Central memory CD4-positive, alpha-beta T cell (primary cell): ENCODE results near the gene RPLP2.
A peak's percentile ranks its signal among the peaks of the same experiment; 100 is the strongest.

ENCODE experiments used
- DNase-seq: peaks from one replicate; pipeline ENCODE4 v3.0.0; 2022
- total RNA-seq, 3 experiments: gene quantifications; one replicate each; lab custom pipeline; 2026; lab: John Stamatoyannopoulos, UW

The RPLP2 gene
- 712 to 1,582 (median 791) reads per million in 3 experiments for total RNA-seq

GRCh38 chr11:809287-810039 is at the start of gene RPLP2:
RPLP2 (plus strand) TSS chr11:809967; CDS start chr11:810235, 268 bp downstream.
- peak; percentile 96 for DNase-seq

GRCh38 chr11:760236-760635 is 49.5 kb upstream of the RPLP2 start:
- DNase-seq = no peak

- no peak for DNase-seq
Measured at GRCh38 chr11:761526-762108, 48.1 kb upstream of the RPLP2 start.

DNA sequence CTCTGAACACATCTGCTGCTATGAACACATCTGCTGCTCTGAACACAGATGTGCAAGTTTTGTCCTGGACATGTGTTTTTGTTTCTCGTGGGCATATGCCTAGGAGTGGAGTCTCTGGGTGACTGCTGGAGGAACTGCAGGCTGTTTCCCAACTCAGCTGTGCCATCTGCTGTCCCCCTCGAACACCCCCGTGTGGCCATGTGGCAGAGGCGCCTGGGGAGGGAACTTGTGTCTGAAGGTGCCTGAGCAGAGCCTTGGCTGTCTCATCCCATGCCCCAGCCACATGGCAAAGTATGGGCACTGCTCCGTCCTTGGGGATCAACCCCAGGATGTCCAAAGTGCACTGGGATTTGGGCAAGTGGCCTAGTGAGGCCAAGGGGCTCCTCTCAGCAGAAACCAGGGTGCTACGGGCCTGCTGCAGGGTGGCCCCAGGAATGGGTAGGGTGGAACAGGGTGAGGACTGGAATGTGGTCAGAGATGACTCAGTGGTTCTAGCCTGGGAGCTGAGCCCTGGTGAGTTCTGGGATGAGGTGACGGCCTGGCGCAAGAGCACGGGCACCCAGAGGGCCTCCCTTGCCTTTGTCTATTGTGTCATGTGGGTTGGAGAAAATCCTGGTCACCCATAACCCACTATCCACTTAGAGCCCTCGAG is 47.2 kb upstream of the RPLP2 start:
- no peak for DNase-seq

DNA sequence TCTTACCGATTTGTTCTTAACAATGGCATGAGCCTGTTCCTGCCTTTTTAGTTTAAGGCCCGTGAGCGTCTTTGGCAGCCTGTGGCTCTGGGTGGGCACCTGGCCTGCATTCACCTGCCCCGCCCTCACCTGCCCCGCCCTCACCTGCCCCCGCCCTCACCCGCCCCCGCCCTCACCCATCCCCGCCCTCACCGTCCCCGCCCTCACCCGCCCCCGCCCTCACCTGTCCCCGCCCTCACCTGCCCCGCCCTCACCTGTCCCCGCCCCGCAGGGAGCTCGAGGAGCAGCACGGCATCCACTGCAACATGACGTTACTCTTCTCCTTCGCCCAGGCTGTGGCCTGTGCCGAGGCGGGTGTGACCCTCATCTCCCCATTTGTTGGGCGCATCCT is 46.7 kb upstream of the RPLP2 start:
- DNase-seq = no peak

DNA sequence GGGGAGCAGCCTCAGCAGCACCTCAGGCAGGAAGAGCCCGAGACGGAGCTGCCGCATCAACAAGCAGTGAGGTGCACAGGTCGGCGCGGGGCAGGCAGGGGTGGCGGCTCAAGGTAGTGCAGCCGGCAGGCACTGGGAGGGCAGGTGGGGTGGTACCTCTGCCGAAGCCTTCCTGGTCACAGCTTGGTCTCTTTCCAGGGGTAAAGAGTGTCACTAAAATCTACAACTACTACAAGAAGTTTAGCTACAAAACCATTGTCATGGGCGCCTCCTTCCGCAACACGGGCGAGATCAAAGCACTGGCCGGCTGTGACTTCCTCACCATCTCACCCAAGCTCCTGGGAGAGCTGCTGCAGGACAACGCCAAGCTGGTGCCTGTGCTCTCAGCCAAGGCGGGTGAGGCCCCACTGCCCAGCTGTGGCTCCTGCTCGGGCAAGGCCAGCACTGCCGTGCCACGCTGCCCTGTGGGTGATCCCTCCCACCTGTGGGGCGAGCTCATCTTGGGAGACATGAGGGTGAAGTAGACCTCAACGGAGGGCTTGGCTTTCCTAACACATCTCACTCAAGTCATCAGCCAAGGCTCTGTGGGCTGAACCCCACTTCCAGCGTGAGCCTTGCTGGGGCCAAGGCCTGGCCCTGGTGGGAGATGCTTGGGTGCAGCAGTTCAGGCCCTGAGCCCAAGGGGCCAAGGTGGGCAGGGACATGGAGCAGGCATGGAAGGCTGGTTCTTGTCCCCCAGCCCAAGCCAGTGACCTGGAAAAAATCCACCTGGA is 46.0 kb upstream of the RPLP2 start:
- DNase-seq = no peak

DNA sequence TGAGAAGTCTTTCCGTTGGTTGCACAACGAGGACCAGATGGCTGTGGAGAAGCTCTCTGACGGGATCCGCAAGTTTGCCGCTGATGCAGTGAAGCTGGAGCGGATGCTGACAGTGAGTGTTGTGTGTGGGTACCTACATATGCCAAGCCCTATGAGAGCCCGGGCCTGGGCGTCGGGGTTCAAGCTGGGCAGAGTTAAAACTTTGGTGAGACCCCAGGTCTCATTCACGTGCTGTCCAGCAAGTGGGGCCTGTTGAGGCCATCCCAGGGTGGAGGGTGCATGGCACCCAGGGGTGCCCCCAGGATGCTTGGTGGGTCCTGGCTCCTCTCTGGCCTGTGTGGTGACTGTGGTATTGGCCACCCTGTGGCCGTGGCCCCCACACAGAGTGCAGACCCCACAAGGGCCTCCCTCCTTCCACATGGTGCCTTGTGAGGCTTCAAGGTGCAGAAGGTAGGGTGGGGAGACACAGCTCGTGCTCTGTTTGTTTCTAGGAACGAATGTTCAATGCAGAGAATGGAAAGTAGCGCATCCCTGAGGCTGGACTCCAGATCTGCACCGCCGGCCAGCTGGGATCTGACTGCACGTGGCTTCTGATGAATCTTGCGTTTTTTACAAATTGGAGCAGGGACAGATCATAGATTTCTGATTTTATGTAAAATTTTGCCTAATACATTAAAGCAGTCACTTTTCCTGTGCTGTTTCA is 45.3 kb upstream of the RPLP2 start:
- no peak for DNase-seq

DNA sequence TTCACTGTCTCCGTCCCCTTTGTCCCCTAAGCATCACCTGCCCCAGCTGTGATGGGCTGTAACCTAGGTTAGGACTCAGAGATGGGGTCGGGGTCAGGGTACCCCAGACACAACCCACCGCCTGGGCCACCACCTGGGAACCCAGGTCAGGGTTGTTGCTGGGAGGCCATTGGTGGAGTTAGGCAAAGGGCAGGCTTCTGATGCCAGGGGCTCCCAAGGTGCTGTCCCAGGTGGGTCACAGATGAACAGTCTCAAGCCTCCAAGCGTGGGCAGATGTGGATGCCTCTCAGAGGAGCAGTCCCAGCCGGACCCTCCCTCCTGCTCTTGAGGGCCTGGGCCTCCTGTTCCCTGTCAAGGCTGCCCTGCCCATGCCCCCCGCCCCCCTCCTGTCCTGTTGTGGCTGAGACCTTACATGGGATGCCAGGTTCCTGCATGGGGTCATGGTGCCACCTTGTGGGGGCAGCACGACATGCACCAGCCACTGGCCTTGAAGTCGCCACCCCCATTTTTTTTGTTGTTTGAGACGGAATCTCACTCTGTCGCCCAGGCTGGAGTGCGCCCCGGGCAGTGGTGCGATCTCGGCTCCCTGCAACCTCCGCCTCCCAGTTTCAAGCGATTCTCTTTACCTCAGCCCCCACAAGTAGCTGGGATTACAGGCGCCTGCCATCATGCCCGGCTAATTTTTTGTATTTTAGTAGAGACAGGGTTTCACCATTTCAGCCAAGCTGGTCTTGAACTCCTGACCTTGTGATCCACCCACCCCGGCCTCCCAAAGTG is 44.6 kb upstream of the RPLP2 start:
- peak; percentile 55 for DNase-seq

GRCh38 chr11:765802-766091 is 44.0 kb upstream of the RPLP2 start:
- DNase-seq = no peak

DNA sequence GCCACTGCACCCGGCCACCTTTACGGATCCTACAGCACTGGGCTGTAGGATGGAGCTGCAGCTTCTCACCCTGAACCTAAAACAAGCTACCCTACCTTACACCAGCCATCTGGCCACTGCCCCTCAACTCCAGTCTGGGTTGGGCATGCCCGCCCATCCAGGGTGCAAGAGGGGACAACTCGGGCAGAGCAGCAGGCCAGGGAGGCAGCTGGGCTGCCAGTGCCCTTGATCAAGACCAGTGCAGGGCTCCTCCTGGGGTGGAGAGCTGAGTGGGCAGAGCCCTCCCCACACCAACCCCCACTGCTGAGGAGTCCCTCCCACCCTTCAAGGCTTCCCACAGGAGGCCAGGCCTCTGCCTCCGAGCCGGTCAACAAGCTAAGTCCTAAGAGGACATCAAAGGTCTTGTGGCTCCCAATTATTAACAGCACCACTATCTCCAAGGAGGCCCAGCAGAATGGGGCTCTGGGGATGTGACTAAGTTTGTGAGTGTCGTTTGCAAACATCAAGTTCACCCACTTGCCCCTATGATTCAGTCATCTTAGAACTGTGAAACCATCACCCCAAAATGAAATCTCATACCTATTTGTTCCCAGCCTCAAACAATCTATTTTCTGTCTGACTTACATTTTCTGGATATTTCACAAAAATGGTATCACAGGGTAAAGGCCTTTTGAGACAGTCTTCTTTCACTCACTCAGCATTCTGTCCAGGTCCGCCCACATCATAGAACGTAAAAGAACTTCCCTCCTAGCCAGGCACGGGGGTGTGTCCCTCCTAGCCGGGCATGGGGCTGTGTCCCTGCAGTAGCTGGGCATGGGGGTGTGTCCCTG is 43.4 kb upstream of the RPLP2 start:
- DNase-seq = no peak

- DNase-seq = no peak
Measured at GRCh38 chr11:766936-767210, 42.9 kb upstream of the RPLP2 start.

DNA sequence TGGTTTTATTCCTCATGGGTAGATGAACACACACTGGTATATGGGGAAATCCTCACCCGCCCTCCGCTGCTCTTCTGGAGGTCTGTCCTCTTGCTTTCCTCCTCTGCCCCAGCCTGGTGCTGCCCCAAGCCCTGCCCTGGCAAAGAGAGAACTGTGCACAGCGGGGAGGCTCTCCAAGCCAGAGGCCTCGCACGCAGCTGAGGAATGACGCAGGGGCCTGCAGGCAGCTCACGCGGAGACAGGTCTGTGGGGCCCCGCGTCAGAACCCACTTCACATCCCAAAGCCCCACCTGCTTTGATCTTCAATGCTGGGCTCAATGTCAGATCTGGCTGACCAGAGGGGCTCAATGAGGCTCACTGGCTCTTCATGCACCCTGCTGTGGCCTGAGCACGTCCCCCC is 42.5 kb upstream of the RPLP2 start:
- DNase-seq = no peak

DNA sequence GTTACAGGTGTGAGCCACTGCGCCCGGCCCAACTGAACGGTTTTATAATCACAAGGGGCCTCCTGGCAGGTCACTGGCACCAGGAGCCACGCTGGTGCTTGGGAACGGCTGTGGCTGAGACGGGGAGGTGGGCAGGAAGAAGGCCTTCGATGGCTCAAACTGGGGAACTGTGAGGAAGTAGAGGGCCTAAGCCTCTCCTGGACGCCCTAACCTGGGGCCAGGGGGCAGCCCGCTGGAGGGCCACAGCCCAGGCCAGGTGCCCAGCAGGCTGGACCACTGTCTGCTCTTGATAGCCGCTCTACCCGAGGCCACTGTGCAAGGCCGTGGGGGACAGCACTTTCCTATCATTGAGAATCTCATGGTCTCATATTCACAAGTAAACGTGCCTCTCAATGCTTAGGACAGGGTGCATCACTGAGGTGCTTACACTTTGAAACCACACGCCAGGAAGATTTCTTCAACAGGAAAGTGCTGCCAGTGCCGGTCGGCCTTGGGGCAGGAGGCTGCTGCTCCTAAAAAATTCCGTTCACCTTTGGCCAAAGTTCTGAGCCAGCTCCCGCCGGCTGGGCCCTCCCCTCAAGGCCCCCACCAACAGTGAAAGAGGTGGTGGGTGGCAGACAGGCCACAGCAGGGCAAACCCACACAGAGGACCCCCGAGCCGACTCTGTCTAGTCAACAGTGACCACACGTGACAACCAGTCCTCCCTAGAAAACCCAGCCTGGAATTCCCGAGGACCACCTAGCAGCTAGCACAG is 39.7 kb upstream of the RPLP2 start:
- no peak for DNase-seq

- DNase-seq = no peak
Measured at GRCh38 chr11:770642-771616, 38.8 kb upstream of the RPLP2 start.

DNA sequence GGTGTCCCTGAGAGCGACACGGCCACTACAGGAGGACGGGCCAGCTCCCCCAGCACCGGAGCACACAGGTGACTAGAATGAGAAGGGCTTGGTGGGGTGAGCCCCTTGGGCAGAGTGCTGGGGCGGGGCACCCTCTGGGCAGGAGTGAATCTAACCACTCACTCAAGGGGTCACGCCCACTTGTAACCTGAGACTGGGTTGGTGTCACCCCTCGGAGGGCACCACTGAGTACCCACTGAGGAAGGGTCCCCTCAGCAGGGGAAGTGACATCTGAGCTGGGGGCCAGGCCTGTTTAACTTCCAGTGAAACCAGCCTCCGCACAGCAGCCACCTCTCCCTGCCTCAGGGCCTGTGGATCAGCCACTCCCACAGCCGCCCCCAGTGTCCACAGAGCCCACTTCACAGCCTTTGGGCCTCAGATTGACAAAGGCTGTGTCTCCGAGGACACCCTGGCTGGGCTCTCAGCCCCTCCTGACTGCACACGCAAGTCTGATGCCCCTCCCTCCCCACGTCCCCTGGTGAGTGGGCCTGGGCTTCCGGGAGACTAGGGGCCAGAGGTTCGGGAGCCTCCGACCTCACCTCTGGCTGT is 38.1 kb upstream of the RPLP2 start:
- no peak for DNase-seq

DNA sequence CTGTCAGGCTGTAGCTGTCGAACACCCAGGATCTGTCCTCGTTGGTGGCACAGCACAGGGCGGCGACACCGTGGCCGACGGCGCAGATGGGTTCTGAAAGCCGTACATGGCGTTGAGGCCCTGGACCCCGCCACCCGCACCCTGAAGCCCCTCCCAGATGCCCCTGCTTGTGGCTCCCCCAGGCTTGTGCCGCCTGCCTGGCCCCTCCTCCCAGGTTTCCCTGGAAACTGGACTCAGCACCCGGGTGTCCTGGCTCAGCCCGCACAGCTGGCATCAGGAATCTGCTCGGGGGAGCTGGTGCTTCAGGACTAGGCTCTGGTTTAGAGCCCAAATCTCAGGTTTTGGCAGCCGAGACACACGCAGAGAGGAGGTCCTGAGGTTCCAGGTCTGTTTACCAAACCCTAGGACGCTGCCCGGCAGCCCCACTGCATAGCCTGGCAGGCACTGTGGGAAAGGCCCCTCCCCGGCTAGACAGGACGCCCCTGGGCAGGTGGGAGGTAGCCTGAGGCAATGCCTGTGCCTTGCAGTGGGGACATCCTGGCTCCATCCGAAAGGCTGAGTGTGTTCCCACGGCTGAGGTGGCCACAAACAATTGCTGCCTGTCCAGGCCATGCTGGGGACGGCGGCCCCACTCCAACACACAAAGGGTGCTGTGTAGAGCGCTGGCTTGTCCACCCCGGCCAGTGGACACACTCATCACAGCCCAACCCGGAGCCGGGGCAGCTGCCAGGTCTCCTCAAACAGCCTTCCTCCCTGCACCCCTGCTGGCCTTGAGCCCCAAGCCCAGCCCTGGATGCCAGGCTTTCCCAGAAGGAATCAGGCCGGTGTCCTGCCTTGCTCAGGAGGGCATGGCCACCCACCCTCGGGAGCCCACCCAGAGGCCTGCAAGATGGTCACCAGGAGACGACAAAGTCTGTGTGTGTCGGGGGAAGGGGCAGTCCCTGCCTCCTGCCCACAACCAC is 37.1 kb upstream of the RPLP2 start:
- DNase-seq = no peak

DNA sequence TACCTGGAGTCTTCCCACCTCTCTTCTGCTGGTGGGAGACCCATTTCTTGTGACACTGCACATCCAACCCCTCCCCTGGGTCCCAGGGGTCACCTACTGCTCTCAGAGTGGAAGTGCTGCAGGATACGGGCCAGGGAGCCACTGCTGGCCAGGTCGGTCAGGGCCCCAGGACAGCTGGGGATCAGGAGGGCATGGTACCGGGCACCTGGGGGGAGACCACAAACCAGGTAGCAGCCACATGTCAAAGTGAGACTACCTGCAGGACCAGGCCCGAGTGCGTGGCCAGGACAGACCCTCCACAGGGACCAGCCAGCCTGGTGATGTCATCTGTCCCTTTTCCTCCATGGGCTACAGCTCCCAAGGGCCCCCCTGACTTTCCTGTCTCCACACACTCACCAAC is 36.3 kb upstream of the RPLP2 start:
- DNase-seq = no peak

DNA sequence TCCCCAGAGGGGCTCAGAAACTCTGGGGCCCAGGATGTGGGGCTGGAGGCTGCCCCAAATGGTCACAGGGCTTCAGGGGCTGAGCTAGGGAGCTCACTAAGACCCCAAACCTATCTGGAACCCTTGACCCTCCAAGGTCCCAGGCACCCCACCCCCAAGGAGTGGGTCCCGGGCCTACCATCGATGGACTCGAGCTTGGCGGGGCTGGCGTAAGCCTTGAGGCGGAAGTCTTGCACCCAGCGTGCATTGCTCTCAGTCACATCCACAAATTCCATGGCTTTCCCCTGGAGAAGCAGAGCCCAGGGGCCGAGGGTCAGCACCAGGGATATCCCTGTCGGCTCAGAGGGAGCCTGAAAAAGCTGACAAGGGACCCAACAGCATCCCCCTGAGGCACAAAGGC is 35.9 kb upstream of the RPLP2 start:
- no peak for DNase-seq
